Hepatic stellate cell (primary cell): Measurements from ENCODE around the gene PIGH.
"Not testable (repeated sequence)": the region's sequence is repeated elsewhere in the genome, so short reads cannot be mapped to it uniquely, and the experiment has no call there.

ENCODE experiments used
- DNase-seq: peaks from one replicate; pipeline ENCODE4 v3.0.0; 2011; ENCODE audit warnings: low spot score

PIGH gene, protein sequence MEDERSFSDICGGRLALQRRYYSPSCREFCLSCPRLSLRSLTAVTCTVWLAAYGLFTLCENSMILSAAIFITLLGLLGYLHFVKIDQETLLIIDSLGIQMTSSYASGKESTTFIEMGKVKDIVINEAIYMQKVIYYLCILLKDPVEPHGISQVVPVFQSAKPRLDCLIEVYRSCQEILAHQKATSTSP

DNA sequence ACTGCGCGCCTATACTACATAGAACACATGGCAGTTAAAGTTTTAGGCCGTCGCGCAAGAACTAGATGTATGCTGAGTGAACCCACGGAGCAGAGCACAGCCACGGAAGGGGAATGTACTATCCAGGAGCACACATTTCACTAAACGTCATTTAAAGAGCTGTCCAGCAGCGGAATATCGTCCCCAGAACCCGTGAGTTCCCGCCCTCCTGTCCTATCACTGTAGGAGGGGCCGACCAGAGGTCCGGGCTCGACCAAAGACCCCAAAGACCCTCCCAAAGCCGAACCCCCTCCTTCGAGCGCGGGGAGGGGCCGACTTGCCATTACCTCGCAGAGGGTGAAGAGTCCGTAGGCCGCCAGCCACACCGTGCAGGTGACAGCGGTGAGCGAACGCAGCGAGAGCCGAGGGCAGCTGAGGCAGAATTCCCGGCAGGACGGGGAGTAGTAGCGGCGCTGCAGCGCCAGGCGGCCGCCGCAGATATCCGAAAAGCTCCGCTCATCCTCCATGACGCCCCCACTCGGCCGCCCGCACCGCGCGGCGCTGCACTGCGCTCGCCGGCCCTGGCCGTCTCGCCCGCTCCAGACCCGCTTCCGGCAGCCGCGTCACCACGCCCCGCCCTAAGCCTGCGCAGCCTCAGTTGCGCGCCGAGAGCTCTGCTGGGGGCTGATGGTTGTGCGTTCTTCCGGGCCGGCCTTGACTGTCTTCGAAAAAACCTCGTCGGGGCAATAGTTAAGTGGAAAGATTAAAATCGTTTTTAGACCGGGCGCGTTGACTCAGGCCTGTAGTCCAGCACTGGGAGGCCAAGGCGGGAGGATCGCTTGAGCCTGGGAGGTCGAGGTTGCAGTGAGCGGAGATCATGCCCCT, at the start of gene PIGH:
TSS of gene PIGH (minus strand) at position 571 of the 864 bp plus-strand sequence. CDS start at position 506, 65 bp downstream.
- peak; percentile 90 for DNase-seq

DNA sequence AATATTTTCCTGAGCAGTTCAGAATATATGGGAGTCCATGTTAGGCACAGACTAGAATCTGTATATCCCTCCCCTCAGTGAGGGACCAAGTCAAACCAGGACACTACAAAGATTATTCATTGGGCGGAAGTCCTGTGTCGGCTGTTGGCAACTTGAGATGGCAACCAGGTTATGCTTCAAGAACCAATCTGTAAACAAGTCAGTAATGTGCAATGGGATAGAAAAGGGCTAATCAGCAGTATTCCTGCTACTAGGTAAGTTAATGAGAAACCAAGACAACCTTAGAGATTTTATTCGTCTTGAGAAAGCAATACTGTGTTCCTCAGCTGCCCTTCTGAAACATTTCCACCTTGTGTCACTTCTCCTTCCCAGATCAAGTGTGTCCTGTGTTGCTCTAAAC, 46.1 kb upstream of the PIGH start:
- DNase-seq, result no peak

DNA sequence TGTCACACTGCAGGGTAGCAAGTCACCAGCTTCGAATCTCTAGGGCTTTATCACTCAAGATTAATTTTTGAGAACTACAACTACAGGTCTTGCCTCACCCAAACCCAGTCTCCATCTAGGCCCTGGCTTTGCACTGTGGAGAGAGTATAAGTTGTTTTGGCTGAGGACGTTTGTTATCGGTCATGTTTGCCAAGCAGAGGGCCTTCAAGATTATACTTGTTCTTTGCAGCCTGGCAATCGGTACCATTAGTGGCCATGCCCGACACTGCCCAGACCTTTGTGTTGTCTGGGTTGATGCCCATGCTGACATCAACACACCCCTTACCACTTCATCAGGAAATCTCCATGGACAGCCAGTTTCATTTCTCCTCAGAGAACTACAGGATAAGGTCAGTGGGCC, 45.3 kb upstream of the PIGH start:
- DNase-seq, result no peak

DNA sequence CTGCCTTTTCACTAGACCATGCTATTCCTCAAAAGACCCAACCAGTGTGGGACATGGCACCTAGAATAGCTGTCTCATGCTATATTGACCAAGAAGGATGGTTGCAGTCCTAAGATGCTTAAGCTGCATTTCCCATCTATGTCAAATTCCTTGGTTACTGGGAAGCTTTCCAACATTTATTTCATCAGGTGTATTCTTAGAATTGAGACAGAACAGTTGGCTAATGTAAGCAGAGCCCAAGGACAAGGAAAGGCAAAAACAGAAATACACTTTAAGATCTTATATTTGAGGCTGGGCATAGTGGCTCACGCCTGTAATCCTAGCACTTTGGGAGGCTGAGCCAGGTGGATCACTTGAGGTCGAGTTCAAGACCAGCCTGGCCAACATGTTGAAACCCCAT, 44.4 kb upstream of the PIGH start:
- no peak for DNase-seq

DNA sequence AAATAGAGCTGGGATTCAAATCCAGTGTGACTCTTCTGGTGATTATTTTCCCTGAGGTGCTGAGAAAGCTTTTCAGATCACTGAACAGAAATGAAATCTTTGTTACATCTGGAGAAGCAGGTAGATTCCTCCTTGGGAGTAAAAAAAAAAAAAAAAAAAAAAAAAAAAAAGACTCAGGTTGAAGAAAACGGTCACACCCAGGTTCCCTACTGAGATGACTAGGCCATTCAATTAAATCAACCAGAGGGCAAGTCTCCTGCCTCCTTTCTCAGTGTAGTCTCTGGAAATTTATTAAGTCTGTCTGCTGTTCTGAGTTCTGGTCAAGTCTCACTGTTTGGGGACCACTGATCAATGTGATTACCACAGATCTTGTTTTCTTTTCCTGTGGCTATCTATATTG, 43.6 kb upstream of the PIGH start:
- DNase-seq, result no peak

DNA sequence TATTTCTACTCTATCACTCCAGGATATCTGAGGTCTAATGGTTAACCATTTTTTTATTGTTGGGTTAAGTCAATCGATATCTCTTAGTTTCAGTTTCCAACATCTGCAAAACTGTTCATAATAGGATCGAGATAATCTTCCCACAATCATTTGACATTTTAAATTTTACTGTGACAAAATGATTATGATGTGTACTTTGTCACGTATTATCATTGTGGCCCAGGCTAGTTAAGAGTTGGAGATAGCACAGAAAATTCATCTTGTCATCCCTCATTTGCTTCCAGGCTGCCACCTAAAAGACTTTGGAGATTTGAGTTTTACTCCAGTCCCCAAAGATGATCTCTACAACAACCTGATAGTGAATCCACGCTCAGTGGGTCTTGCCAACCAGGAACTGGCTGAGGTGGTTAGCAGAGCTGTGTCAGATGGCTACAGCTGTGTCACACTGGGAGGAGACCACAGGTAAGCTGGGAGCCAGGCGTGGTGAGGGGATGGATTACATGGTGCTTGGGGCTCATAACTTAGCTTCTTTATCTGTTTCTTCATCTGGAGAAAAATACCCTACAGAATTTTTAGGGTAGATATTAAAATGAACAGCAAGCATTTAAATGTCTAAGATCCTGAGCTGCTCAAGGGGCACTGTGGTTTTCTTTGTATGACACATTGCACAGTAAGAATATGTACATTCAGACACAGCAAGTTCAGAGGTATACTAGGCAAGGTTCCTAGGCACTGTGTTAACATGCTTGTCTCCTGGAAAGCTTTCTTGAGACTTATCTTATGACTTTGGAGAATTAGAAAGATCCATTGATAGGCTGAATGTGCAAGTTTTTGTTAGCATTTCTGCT, 42.1 kb upstream of the PIGH start:
- no peak for DNase-seq

DNA sequence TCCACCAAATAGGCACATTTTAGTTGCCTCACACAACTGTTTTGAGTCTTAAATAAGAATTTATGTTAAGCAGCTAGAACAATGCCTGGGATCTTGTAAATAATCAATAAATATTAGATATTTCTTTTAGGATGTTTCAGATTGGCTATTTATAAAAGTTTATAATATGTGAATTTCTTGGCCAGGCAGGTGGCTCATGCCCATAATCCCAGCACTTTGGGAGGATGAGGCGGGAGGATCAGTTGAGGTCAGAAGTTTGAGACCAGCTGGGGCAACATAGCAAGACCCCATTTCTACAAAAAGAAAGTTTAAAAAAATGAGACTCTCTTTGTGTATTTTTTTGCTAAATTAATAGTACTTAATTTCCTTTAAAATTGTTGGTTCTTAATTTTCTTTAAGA, 41.4 kb upstream of the PIGH start:
- no peak for DNase-seq

DNA sequence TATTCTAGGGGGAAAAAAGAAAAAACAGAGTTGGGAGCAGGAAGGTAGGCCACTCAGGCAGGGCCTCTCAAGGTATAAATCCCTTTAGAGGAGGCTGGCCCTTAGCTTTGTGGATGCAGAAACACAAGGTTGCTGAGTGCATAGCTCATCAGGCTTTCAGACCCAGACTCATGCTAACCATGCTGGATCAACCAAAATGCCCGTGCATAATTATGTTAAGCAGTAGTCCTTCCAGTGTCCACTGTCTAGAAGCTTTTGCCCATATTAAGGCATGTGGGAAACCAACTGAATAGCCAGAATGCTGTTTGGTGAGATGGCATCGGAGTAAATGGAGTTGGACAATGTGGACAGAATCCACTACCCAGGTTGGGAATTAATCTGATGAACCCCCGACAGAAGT, 38.6 kb upstream of the PIGH start:
- no peak for DNase-seq

DNA sequence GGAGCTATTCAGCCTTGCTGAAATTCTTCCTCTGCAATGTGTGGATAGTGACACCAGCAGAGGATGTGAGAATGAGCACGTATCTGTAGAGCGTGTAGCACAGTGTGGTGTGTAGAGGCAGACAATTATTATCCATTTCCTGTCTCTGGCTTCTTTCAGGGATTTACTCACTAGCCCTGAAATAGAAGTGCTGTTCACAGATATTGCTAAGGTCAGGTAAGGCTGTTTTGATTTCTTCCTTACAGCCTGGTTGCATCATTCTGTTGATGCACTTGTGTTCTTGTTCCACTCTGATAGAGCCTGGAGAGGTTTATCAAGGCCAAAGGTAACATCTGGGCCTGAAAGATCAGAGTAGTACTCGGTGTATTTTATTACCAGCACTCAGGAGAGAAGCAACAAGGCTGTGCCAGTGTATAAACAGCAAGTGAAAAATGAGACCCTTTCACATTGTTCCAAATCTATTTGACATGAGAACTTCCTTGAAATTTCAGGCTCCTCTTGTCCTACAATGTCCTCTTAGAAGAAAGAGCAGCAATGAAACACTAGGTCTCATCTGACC, 36.4 kb upstream of the PIGH start:
- no peak for DNase-seq

DNA sequence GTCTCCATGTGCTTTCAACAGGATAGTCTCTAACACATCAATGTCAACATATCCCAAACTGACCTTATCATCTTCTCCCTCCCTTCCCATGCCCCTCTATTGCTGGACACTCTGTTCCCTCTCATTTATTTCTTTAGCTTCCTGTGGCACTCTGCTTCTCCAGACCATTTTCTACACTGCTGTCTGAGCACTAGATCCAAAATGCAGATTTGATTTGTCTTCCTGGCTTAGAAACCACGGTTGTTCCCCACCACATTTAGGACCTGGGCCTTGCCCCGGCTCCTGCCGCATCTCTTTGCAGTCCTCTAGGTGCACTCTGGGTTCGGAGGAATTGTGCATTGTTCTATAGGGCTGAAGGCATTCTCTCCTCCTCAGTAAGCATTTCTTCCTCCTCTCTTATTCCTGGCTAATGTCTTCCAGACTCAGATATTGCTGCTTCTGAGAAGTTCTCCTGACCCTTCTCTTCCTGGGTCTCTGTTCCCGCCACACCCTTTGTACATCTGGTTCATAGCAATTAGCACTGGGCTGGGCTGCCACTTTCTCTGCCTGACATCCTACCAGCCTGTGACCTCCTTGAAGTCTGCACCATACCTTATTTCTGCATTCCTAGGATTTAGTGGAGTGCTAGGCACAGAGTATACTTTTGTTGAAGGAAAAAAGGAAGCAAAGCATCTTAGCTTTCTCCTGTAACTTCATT, 33.5 kb upstream of the PIGH start:
- no peak for DNase-seq

DNA sequence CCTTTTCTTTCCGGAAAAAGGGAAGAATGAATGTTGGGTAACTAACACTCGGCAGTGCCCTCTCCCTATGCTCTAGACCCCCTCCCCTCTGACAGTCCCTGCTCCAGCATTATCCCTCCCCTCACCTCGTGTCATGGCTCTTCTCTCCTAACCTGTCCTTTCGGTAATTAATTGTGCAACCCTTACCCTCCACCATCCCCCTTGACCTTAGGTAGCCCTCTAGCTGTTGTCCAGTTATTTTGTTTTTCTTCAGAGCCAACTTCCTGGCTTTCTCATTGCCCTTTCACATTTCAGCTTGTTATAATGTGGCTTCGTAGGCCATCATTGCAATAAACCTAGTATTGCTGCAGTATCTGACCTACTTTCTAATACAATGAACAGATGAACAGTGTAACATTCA, 30.9 kb upstream of the PIGH start:
- DNase-seq, result no peak

DNA sequence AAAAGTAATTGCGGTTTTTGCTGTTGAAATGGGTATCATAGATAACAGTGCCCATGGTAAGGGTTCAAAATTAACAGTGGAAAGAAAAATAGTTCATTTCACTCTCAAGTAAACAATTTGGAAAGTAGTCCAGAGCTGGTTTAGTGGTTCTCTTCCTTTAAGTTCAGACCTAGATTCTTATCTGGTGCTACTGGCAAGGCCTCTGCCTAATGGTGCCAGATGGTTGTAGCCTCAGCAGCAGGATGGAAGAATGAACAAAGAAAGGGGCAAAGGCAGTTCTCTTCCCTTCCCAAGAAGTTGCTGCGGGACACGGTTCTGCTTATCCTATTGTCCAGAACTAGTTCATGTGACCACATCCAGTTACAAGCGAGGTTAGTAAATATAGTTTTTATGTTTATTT, 30.1 kb upstream of the PIGH start:
- no peak for DNase-seq

DNA sequence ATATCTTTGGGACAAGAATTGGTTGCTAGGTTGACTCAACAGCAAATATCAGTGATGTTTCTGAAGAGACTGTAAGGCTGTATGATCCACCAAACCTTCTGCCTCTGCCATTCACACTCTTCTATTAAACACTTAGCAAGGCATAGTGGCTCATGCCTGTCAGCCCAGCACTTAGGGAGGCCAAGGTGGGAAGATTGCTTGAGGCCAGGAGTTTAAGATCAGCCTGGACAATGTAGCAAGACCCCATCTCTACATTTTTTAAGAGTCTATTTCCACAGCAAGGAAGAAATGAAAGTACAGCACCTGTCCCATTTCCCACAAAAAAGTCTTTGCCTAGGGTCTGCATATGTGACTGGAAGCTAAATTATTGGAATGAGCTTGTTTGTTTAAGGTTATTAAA, 27.5 kb upstream of the PIGH start:
- DNase-seq, result no peak

DNA sequence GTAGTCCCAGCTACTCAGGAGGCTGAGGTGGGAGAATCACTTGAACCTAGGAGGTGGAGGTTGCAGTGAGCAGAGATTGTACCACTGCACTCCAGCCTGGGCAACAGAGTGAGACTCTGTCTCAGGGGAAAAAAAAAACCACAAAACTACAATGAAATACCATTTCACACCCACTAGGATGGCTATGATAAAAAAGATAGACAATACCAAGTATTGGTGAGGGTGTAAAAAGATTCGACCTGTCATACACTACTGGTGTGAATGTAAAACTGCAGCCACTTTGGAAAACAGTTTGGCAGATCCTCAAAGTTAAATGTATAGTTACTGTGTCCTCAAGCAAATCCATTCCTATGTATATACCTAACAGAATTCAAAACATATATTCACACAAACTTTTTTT, 26.1 kb upstream of the PIGH start:
- DNase-seq, result not testable (repeated sequence)

DNA sequence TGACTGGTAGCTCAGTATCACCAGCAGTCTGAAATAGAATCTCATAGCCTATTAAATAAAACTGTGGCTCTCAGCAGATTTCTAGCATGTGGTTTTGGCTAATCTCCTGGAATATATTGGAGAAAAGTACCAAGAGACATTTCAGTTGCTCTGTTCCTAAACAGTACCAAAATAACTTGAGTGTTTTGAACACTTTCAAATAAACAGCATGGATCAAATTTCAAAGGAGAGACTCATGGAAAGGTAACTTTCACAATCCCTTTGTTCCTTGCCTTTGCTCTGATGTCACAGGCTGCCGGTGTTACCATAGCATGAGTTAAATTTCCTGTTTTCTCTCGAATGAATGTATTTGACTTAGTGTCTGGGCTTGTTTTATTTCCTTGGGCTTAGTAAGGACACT, 23.0 kb upstream of the PIGH start:
- peak; percentile 8 for DNase-seq

DNA sequence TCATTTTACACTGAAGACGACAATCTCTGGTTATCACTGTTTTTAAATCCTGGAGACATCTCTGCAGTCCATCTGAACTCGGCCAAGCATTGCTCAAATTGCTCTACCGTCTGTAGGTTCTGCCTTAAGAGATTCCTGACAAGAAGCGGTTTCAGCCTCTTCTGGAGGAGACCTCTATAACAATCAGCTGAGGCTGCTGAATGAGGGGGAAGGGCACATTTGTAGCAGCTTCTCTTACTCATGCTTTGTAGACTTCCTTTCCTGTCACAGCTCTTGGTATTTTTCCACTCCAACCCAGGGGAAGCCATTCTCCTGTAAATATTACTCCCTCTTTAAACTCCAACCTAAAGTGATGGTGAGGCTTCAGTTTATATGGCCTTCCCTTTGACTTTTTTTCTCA, 22.6 kb upstream of the PIGH start:
- DNase-seq, result peak; percentile 81

DNA sequence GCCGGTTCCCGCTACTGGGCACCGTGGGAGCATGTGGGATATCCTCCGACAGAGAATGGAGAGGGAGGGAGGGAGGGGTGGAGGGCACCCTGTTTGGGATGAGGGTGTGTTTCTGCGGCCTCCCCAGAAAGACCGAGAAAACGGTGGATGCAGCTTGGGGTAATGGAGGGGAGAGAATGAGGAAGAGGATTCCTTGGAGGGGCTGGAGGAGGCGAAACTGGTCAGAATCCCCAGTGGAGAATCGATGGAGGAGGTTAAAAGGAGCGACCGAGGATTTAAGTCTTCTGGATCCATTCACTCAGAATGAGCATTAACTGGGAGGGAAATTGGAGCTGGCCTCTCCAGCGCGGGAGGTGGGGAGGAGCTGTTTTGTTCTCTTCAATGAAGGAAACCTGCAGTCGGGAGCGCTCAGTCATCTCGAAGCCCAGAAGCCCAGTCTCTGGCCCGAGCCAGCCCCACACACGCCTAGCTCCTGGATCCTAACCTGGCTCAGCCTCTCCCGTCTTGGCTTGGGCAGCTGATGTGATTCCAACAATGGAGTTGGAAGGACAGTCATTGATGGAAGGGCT, 20.2 kb upstream of the PIGH start:
- DNase-seq, result peak; percentile 7

DNA sequence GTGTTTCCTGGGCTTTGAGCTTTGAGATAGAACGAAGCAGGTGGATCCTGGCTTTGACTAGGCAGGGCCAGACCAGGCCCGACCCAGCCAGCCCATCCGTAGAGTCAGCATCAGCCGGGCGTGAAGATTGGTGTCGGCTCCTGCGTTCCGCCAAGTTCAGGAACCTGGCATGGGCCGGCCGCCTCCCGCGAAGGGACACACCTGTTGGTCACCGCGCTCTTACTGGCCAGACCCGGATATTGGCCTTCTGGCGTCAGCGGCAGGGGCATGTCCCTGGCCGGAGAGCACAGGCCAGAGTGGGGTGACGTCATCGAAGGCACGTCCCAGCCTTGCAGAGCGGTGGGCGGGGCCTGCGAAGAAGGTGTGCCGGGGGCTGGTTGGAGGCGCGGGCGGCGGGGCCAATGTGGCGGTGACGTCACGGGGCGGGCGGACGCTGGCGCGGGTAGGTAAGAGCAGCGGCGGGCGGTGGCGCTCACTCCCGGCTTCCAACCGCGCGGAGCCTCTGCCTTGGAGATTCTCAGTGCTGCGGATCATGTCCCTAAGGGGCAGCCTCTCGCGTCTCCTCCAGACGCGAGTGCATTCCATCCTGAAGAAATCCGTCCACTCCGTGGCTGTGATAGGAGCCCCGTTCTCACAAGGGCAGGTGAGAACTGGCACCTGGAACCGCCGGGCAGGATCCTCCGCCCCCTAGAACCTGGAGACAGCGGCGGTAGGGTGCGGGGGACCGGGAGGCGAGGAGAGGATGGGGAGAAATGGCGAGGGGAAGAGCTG, 19.6 kb upstream of the PIGH start, which contains the start of gene ARG2:
TSS of gene ARG2 (plus strand) at position 475 of the 771 bp plus-strand sequence. CDS start at position 533, 58 bp downstream.
- DNase-seq, result peak; percentile 91

DNA sequence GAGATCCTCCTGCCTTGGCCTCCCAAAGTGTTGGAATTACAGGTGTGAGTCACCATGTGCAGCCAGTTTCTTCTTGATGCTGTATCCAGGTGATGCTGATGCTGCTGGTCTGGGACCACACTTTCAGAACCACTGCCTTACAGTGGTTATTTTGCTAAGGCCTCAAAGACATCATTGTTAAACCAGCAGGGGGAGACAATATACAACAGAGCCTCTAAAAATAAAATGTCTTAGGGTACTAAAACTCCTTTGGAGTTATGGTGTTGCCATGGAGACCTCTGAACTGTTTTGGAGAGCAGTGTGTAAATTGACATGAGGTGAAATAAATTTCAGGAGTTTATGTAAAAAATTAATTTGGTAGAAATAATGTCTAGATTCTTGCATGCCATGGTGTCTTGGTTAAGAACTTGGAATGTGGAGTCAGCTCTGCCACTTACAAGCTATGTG, 18.6 kb upstream of the PIGH start:
- peak; percentile 72 for DNase-seq

DNA sequence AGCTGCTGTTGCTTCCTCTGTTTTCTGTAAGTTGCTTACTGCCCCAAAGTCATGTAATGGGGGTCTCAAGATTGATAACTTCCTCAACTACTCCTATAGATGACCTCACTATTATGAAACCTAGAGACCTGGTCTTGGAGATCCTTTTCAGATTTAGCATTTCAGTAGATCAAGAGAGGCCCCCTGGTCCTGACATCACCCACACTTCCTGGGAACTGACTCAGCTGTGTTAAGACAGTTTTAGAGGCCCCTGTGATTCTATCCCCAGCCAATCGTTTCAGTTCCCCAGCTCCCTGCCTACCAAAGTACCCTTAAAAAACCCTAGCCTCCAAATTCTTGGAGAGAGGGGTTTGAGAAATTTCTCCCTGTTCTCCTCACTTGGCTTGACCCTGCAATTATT, 10.4 kb upstream of the PIGH start:
- DNase-seq, result no peak
